GM19468 (cell line): ENCODE results near the gene PCDHGB4.
"Not testable (repeated sequence)": the region's sequence is repeated elsewhere in the genome, so short reads cannot be mapped to it uniquely, and the experiment has no call there.

Experiments used
- ATAC-seq: cut with Tn5 transposase; IDR thresholded peaks from one replicate; pipeline ENCODE4 v1.9.1; 2021; ENCODE audit warnings: mild to moderate bottlenecking, moderate library complexity, moderate number of reproducible peaks; ENCODE audit not compliant: unreplicated experiment; ENCODE audit errors: extremely low read depth

PCDHGB4 gene

DNA sequence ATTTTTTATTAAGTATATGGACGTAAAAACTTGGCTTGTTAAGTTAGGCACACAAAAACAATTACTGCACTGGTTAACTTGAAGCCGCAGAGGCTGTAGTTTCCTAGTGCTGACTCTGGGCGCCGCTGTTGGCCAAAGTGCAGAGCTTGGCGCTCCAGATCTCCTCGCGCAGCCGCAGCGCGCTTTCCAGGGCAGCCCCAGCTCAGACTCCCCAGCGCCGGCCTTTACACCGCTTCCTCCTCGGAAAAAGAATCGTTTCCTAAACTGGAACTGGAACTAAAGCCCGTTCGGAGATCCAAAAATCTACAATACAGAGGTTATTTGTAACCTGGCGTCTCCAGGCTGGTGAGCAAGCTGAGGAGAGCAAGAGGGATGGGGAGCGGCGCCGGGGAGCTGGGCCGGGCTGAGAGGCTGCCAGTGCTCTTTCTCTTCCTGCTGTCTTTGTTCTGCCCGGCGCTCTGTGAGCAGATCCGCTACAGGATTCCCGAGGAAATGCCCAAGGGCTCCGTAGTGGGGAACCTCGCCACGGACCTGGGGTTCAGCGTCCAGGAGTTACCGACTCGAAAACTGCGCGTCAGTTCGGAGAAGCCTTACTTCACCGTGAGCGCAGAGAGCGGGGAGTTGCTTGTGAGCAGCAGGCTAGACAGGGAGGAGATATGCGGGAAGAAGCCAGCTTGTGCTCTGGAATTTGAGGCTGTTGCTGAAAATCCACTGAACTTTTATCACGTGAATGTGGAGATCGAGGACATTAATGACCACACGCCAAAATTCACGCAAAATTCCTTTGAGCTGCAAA is 10.5 kb downstream of the PCDHGB4 start, which contains the start of gene PCDHGB5:
Gene PCDHGB5, plus strand, starts transcription at position 192 of the 796 bp plus-strand sequence. Its CDS starts 181 bp downstream, at position 373.
- peak; percentile 70 for ATAC-seq

DNA sequence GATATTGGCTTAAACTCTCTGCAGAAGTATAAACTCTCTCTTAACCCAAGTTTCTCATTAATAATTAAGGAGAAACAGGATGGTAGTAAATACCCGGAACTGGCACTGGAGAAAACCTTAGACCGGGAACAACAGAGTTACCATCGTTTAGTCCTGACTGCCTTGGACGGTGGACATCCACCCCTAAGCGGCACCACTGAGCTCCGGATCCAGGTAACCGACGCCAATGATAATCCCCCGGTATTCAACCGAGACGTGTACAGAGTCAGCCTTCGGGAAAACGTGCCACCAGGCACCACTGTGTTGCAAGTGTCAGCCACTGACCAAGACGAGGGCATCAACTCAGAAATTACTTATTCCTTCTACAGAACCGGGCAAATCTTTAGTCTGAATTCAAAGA is 11.1 kb downstream of the PCDHGB4 start:
- ATAC-seq: no peak

DNA sequence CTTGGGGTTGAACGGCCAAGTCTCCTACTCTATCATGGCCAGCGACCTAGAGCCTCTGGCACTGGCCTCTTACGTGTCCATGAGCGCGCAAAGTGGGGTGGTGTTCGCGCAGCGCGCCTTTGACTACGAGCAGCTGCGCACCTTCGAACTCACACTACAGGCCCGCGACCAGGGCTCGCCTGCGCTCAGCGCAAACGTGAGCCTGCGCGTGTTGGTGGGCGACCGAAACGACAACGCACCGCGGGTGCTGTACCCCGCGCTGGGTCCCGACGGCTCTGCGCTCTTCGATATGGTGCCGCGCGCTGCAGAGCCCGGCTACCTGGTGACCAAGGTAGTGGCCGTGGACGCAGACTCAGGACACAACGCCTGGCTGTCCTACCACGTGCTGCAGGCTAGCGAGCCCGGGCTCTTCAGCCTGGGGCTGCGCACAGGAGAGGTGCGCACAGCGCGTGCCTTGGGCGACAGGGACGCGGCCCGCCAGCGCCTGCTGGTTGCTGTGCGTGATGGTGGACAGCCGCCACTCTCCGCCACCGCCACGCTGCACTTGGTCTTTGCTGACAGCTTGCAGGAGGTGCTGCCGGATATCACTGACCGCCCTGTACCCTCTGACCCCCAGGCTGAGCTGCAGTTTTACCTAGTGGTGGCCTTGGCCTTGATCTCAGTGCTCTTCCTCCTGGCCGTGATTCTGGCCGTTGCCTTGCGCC is 12.2 kb downstream of the PCDHGB4 start:
- no peak for ATAC-seq

DNA sequence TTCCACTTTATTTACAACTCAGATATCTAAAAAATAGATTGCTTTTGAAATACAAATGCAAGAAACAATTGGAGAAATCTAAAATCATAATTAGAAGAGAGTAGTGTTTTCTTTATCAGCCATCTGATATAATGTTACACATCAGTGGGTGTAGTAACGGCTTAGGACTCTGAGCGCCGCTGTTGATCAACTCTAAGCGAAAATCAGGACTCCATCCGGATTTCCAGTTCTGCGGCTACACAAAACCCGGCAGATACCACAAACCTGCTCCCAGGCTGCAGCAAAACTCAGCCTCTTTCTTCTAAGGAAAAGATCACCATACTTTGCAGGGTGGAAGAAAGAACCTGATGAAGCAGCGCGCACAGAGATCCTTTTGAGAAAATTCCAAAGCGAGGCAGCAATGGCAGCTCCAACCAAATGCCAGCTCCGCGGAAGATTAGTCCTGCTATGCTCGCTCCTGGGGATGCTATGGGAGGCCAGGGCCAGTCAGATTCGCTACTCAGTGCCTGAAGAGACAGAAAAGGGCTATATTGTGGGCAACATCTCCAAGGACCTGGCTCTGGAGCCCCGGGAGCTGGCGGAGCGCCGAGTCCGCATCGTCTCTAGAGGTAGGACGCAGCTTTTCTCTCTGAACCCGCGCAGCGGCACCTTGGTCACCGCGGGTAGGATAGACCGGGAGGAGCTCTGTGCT is 15.2 kb downstream of the PCDHGB4 start, which contains the start of gene PCDHGA9:
Gene PCDHGA9, plus strand, starts transcription at position 226 of the 691 bp plus-strand sequence. Its CDS starts 175 bp downstream, at position 401.
- no peak for ATAC-seq

DNA sequence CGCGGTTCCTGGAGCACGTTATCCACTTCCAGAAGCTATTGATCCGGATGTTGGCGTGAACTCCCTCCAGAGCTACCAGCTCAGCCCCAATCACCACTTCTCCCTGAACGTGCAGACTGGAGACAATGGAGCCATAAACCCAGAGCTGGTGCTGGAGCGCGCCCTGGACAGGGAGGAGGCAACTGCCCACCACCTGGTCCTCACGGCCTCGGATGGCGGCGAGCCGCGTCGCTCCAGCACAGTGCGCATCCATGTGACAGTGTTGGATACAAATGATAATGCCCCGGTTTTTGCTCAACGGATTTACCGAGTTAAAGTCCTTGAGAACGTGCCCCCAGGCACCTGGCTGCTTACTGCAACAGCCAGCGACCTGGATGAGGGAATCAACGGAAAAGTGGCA is 15.9 kb downstream of the PCDHGB4 start:
- no peak for ATAC-seq

DNA sequence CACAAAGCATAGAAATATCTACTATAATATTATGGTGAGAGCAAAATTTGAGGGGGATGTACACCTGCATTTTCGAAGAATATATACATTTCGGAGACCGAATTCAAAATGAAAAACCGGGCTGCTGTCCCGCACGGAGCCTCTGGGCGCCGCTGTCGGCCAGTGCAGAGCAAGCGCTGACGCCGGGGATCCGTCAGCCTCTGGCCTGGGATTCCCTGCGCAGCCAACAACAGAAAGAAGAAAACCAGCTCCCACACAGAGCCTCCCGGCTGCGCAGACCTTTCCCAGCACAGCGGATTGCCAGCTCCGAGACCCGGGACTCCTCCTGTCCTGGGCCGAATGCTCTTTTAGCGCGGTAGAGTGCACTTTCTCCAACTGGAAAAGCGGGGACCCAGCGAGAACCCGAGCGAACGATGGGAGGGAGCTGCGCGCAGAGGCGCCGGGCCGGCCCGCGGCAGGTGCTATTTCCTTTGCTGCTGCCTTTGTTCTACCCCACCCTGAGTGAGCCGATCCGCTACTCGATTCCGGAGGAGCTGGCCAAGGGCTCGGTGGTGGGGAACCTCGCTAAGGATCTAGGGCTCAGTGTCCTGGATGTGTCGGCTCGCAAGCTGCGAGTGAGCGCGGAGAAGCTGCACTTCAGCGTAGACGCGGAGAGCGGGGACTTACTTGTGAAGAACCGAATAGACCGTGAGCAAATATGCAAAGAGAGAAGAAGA is 20.4 kb downstream of the PCDHGB4 start, which contains the start of gene PCDHGB6:
Gene PCDHGB6, plus strand, starts transcription at position 232 of the 716 bp plus-strand sequence. Its CDS starts 182 bp downstream, at position 414.
- ATAC-seq: not testable (repeated sequence)

DNA sequence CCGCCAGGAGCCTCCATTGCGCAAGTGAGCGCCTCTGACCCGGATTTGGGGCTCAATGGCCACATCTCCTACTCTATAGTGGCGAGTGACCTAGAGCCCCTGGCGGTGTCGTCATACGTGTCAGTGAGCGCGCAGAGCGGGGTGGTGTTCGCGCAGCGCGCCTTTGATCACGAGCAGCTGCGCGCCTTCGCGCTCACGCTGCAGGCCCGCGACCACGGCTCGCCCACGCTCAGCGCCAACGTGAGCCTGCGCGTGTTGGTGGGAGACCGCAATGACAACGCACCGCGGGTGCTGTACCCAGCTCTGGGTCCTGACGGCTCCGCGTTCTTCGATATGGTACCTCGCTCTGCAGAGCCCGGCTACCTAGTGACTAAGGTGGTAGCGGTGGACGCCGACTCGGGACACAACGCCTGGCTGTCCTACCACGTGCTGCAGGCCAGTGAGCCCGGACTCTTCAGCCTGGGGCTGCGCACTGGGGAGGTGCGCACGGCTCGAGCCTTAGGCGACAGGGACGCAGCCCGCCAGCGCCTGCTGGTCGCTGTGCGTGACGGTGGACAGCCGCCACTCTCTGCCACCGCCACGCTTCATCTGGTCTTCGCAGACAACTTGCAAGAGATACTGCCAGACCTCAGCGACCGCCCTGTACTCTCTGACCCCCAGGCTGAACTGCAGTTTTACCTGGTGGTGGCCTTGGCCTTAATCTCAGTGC is 22.3 kb downstream of the PCDHGB4 start:
- ATAC-seq: no peak

DNA sequence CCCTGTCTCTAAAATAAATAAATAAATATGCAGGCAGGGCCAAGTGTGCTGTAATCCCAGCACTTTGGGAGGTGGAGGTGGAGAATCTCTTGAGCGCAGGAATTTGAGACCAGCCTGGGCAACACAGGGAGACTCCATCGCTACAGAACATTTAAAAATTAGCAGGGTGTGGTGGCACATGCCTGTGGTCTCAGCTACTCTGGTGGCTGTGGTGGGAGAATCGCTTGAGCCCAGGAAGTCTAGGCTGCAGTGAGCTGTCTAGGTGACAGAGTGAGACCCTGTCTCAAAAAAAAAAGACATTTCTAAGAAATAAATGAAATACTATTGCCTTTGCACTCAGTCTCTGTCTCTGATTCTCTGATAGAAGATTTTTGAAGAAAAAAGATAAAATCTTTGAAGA is 24.1 kb downstream of the PCDHGB4 start:
- no peak for ATAC-seq

DNA sequence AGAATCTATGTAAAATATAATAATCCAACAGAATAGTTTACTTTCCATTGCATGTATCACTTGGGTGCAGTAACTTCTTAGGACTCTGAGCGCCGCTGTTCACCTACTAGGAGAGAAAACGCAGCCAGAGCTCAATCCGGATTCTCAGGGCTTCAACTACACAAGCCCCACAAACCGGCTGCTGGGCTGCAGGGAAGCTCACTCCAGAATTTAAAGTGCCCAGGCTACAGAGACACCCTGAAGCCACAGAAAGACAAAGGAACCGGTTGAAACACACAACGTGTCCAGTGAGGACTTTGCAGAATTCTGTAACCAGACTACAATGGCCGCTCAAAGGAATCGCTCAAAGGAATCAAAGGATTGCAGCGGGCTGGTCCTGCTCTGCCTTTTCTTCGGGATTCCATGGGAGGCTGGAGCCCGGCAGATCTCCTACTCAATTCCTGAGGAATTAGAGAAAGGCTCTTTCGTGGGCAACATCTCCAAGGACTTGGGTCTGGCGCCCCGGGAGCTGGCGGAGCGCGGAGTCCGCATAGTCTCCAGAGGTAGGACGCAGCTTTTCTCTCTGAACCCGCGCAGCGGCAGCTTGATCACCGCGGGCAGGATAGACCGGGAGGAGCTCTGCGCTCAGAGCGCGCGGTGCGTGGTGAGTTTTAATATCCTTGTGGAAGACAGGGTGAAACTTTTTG is 25.5 kb downstream of the PCDHGB4 start, which contains the start of gene PCDHGA10:
Gene PCDHGA10, plus strand, starts transcription at position 134 of the 686 bp plus-strand sequence. Its CDS starts 189 bp downstream, at position 323.
- peak; percentile 53 for ATAC-seq

DNA sequence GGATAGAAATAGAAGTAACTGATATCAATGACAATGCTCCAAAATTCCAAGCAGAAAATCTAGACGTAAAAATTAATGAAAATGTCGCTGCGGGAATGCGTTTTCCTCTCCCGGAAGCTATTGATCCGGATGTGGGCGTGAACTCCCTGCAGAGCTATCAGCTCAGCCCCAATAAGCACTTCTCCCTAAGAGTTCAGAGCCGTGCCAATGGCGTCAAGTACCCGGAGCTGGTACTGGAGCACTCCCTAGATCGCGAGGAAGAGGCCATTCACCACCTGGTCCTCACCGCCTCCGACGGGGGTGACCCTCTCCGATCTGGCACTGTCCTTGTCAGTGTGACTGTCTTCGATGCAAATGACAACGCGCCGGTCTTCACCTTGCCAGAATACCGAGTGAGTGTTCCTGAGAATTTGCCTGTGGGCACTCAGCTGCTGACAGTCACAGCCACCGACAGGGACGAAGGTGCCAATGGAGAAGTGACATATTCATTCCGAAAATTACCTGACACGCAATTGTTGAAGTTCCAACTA is 26.1 kb downstream of the PCDHGB4 start:
- ATAC-seq: no peak

DNA sequence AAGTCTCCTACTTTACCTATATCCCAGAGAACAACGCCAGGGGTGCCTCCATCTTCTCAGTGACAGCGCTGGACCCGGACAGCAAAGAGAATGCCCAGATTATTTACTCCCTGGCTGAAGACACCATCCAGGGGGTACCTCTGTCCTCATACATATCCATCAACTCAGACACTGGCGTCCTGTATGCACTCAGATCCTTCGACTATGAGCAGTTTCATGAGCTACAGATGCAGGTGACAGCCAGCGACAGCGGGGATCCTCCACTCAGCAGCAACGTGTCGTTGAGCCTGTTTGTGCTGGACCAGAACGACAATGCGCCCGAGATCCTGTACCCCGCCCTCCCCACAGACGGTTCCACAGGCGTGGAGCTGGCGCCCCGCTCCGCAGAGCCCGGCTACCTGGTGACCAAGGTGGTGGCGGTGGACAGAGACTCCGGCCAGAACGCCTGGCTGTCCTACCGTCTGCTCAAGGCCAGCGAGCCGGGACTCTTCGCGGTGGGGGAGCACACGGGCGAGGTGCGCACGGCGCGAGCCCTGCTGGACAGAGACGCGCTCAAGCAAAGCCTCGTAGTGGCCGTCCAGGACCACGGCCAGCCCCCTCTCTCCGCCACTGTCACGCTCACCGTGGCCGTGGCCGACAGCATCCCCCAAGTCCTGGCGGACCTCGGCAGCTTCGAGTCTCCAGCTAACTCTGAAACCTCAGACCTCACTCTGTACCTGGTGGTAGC is 27.2 kb downstream of the PCDHGB4 start:
- ATAC-seq: not testable (repeated sequence)

DNA sequence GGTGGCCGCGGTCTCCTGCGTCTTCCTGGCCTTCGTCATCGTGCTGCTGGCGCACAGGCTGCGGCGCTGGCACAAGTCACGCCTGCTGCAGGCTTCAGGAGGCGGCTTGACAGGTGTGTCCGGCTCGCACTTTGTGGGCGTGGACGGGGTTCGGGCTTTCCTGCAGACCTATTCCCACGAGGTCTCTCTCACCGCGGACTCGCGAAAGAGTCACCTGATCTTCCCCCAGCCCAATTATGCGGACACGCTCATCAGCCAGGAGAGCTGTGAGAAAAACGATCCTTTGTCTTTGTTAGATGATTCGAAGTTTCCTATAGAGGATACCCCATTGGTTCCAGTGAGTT is 27.7 kb downstream of the PCDHGB4 start:
- not testable (repeated sequence) for ATAC-seq

DNA sequence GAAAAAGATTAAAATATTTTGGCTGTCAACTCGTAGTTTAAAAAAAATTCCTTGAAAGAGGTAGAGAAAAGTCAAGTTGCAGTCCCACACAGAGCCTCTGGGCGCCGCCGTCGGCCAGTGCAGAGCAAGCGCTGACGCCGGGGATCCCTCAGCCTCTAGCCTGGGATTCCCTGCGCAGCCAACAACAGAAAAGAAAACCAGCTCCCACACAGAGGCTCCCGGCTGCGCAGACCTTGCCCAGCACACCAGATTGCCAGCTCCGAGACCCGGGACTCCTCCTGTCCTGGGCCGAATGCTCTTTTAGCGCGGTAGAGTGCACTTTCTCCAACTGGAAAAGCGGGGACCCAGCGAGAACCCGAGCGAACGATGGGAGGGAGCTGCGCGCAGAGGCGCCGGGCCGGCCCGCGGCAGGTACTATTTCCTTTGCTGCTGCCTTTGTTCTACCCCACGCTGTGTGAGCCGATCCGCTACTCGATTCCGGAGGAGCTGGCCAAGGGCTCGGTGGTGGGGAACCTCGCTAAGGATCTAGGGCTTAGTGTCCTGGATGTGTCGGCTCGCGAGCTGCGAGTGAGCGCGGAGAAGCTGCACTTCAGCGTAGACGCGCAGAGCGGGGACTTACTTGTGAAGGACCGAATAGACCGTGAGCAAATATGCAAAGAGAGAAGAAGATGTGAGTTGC is 30.1 kb downstream of the PCDHGB4 start, which contains the start of gene PCDHGB7:
Gene PCDHGB7, plus strand, starts transcription at position 184 of the 679 bp plus-strand sequence. Its CDS starts 183 bp downstream, at position 367.
- peak; percentile 36 for ATAC-seq

DNA sequence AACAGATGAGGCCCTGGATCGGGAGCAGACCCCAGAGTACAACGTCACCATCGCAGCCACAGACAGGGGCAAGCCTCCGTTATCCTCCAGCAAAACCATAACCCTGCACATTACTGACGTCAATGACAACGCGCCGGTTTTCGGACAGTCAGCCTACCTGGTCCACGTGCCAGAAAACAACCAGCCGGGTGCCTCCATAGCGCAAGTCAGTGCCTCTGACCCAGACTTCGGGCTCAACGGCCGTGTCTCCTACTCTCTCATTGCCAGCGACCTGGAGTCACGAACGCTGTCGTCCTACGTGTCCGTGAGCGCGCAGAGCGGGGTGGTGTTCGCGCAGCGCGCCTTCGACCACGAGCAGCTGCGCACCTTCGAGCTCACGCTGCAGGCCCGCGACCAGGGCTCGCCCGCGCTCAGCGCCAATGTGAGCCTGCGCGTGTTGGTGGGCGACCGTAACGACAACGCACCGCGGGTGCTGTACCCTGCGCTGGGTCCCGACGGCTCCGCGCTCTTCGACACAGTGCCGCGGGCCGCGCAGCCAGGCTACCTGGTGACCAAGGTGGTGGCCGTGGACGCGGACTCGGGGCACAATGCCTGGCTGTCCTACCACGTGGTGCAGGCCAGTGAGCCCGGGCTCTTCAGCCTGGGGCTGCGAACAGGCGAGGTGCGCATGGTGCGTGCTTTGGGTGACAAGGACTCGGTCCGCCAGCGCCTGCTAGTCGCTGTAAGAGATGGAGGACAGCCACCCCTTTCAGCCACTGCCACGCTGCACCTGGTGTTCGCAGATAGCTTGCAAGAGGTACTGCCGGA is 31.8 kb downstream of the PCDHGB4 start:
- ATAC-seq: no peak

DNA sequence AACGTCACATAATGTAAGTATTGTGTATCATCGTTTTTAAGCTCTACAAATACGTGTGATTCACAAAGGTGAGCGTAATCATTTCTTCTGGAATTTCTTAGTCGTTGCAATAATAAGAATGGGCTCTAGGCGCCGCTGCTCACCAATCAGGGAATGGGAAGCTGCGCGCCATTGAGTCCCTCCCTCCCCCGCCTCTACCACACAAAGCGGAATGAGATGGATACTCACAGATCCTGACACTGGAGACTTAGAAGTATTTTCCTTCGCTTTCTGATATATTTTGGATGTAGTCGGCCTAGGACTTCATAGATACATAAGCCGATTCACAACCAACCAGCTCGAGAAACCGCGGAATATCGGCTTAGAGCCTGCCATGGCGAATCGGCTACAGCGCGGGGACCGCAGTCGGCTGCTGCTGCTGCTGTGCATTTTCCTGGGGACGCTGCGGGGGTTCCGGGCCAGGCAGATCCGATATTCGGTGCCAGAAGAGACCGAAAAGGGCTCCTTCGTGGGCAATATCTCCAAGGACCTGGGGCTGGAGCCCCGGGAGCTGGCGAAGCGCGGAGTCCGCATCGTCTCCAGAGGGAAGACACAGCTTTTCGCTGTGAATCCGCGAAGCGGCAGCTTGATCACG is 33.5 kb downstream of the PCDHGB4 start, which contains the start of gene PCDHGA11:
Gene PCDHGA11, plus strand, starts transcription at position 197 of the 634 bp plus-strand sequence. Its CDS starts 177 bp downstream, at position 374.
- ATAC-seq: no peak

DNA sequence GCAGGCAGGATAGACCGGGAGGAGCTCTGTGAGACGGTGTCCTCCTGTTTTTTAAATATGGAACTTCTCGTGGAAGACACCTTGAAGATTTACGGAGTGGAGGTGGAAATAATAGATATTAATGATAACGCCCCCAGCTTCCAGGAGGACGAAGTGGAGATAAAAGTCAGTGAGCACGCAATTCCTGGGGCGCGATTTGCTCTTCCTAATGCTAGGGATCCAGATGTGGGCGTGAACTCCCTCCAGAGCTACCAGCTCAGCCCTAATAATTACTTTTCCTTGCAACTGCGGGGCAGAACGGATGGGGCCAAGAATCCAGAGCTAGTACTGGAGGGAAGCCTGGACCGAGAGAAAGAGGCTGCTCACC is 34.0 kb downstream of the PCDHGB4 start:
- ATAC-seq: no peak
